Measurements from ENCODE around the gene GALNT9.
"Not testable (repeated sequence)": the region's sequence is repeated elsewhere in the genome, so short reads cannot be mapped to it uniquely, and the experiment has no call there.

GALNT9 gene

DNA sequence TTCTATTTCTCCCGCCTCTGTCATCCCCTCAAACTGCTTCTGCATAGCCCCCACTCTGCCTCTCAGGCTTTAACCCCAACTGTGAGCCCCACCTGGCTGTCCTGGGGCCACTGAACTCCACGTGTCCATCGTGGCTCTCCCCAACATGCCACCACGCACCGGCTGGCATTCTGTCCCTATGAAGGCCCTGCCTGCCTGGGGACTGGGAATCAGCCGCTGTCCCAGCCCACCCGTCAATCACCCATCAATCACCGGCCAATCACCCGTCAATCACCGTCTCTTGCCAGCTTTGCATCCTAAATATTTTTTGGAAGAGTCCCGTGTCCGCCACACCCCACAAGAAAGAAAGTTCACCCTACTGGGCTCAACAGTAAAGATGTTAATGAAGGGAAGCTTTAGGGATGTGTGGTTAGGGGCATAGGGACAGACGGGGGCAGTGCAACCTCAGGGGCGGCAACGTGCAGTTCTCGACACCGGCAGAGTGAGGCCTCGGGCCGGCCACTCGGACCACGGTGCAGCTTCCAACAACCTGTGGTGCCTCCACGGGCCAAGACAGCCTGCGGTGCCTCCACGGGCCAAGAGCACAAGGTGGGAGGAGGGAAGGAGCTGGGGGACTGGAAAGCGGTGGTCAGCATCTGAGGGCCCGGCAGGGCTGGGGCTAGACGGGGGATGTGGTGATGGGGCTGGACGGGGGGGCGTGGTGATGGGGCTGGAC, 85.6 kb downstream of the GALNT9 start:
- TF ChIP-seq, protein P1, sequence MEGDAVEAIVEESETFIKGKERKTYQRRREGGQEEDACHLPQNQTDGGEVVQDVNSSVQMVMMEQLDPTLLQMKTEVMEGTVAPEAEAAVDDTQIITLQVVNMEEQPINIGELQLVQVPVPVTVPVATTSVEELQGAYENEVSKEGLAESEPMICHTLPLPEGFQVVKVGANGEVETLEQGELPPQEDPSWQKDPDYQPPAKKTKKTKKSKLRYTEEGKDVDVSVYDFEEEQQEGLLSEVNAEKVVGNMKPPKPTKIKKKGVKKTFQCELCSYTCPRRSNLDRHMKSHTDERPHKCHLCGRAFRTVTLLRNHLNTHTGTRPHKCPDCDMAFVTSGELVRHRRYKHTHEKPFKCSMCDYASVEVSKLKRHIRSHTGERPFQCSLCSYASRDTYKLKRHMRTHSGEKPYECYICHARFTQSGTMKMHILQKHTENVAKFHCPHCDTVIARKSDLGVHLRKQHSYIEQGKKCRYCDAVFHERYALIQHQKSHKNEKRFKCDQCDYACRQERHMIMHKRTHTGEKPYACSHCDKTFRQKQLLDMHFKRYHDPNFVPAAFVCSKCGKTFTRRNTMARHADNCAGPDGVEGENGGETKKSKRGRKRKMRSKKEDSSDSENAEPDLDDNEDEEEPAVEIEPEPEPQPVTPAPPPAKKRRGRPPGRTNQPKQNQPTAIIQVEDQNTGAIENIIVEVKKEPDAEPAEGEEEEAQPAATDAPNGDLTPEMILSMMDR (IDR thresholded peaks at IDR 0.05; ENCODE audit: low read depth, low read length), result no peak
- no peak overlapping the region for H3K4me3 ChIP-seq (ENCODE audit: low read depth, low read length)

DNA sequence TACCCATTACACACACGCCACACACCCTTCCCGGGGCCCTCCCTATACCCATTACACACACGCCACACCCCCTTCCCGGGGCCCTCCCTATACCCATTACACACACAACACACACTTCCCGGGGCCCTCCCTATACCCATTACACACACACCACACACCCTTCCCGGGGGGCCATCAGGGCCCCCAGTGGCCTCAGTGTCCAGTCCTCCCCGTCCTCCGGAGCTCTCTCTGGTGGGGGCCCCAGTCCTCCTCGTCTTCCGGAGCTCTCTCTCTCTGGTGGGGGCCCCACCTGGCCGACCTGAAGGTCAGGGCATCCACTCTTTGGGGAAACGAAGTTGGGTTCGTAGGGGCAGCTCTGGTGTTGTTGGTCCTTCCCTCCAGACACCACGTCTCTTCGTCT, 86.2 kb downstream of the GALNT9 start:
- not testable (repeated sequence) for H3K4me3 ChIP-seq (ENCODE audit: low read depth, low read length)

DNA sequence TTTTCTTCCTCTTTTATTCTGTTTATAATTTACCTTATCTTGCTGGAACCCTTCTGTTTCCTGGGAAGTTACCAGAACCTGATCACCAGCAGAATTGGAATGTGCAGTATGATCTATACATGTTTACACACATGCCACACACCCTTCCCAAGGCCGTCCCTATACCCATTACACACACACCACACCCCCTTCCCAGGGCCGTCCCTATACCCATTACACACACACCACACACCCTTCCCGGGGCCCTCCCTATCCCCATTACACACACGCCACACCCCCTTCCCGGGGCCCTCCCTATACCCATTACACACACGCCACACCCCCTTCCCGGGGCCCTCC, 88.8 kb downstream of the GALNT9 start:
- not testable (repeated sequence) for H3K4me3 ChIP-seq (ENCODE audit: low read depth, low read length)

DNA sequence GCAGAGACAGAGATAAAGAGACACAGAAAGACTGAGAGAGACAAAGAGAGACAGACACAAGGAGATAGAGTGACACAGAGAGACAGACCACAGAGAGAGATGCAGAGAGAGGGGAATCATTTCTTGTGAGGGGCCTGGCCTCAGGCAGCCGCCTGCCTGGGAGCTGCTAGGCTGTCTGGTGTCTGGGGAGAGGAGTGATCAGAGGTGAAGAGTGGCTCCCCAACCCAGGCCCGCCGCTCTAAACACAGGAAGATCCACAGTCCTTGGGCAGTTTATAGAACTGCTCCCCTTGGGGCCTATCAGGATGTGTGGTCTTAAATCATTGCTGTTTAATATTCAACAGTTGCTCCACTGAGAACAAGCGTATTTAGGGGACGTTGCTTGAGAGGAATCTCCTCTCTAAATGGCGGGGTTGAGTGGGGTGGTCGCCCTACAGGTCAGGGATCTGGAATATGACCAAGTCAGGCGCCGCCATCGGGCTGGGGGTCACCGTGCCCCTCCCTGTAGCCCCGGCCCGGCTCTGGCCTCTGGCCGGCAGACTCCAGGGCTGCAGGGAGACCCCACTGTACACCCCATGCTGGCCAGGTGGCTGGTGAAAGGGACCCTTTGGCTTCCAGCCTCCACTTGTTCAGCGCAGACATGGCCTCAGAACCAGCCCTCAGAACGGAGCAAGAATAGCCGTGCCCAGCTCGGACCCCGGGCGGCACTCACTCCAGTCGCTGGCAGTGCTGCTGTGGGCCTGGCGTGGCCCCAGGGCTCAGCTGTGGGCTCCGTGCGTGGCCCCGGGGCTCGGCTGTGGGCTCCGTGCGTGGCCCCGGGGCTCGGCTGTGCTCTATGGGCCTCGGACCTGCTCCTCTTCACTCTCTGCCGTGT, 89.4 kb downstream of the GALNT9 start:
- H3K4me3 ChIP-seq (ENCODE audit: low read depth, low read length), result no peak overlapping the region
- TF ChIP-seq, protein P1 (IDR thresholded peaks at IDR 0.05; ENCODE audit: low read depth, low read length), result no peak

DNA sequence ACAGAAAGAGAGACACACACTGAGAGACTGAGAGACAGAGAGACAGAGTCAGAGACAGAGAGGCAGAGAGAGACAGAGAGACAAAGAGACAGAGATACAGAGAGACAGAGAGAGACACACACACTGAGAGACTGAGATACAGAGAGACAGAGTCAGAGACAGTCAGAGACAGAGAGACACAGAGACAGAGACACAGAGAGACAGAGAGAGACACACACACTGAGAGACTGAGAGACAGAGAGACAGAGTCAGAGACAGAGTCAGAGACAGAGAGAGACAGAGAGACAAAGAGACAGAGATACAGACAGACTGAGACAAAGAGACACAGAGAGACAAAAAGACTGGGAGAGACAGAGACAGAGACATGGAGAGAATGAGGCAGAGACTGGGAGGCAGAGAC, 90.0 kb downstream of the GALNT9 start:
- TF ChIP-seq, protein P1 (IDR thresholded peaks at IDR 0.05; ENCODE audit: low read depth, low read length), result no peak
- no peak overlapping the region for H3K4me3 ChIP-seq (ENCODE audit: low read depth, low read length)

DNA sequence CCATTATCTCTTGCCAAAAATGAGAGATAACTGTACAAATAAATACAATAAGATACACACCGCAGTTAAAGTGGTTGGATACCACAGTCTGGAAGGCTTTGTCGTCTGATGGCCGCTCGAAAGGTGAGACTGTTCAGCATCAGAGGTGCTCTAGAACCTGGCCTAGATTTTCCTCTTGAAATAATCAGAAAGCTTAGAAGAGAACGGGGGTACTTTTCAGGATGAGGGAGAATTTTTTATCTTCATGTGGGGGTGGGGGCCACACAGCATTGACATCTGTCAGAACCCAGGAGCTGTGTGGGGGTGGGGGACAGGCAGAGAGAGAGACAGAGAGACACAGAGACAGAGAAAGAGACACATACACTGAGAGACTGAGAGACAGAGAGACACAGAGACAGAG, 90.5 kb downstream of the GALNT9 start:
- H3K4me3 ChIP-seq (ENCODE audit: low read depth, low read length), result no peak overlapping the region
- TF ChIP-seq, protein P1 (IDR thresholded peaks at IDR 0.05; ENCODE audit: low read depth, low read length), result no peak

DNA sequence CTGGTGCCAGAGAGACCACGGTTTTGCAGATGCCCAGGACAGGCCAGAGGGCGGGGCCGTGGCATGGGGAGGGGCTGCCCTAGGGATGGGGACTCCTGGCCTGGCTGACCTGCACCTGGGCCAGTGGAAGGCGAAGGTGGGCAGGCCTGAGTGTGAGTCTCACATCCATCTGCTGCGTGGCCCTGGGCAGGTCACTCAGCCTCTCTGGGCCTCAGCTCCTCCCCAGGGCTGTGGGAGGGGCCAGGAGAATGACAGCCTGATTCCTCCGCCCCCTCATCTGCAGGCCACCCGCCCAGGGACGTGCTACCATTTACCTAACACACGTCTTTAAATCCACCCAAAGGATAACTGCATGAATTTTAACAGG, 90.9 kb downstream of the GALNT9 start:
- H3K4me3 ChIP-seq (ENCODE audit: low read depth, low read length), result no peak overlapping the region
- TF ChIP-seq, protein P1 (IDR thresholded peaks at IDR 0.05; ENCODE audit: low read depth, low read length), result no peak

DNA sequence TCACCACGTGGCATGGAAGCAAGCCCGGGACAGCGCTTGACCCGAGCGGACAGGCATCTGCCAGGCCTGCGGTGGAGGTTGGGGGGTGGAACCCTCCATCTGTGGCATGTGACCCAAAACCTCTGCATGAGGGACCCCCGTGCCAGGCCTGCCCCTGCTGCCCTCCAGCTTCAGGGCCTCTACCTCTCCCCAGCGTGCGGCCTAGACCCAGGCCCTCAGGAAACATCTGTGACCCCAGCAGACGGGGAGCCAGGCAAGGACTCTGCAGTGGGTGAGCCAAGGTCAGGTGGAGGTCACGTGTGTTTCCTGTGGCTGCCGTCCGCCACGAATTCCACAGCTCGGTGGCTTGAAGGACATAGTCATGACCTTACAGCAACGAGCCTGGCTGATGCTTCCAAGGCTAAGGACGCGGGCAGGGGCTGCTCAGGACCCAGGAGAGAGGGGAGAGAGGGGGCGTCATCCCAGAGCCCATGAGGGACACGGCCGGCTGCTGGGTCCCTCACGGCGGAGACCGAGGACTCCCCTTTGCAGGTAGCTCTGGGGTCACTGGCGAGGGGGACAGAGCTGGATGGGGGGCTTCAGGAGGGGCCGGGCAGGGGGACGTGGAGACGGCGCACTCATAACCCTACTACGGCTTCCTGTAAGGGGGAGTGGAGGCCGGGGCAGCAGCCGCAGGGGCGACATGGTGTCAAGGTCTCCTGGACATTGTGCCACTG, 91.5 kb downstream of the GALNT9 start:
- TF ChIP-seq, protein P1 (IDR thresholded peaks at IDR 0.05; ENCODE audit: low read depth, low read length), result no peak
- H3K4me3 ChIP-seq (ENCODE audit: low read depth, low read length), result no peak overlapping the region
